K562 (cell line): ENCODE measurements around the gene ZNF763.

ENCODE experiments used
- ARHGAP35 ChIP-seq: fragments of 450-650 bp; IDR thresholded peaks from 2 replicates; pipeline ENCODE4 v1.6.1; 2018; ENCODE audit not compliant: partially characterized antibody
- BDP1 ChIP-seq: IDR thresholded peaks from 3 replicates; pipeline ENCODE4 v1.6.1; 2011; ENCODE audit not compliant: insufficient read length, insufficient read depth
- CC2D1A ChIP-seq: fragments of 450-650 bp; IDR thresholded peaks from 2 replicates; pipeline ENCODE4 v1.6.1; 2017; ENCODE audit warnings: mild to moderate bottlenecking
- CREB1 ChIP-seq, 2 experiments: sonication (generic) in 1 of 2; formaldehyde crosslinking in 1 of 2; IDR thresholded peaks; 2 replicates each; pipeline versions ENCODE4 v1.6.1 to v1.8.0; 2012 to 2022; ENCODE audit warnings: inconsistent platforms in 1 of 2, mild to moderate bottlenecking in 1 of 2, missing genetic modification reagents in 1 of 2, moderate library complexity in 1 of 2
- NR3C1 ChIP-seq: sonication (generic); formaldehyde crosslinking; IDR thresholded peaks from 2 replicates; pipeline ENCODE4 v1.8.1; 2022; ENCODE audit warnings: missing genetic modification reagents
- PCBP2 ChIP-seq: fragments of 200-400 bp; formaldehyde crosslinking; IDR thresholded peaks from 2 replicates; pipeline ENCODE4 v1.6.1; 2018; ENCODE audit warnings: low read length, low read depth, mild to moderate bottlenecking, moderate library complexity; ENCODE audit not compliant: poor library complexity, severe bottlenecking
- ZNF253 ChIP-seq: fragments of 250-450 bp; sonication (Bioruptor Pico); conservative IDR thresholded peaks from 2 replicates; pipeline ENCODE4 v1.6.1; 2021; ENCODE audit warnings: mild to moderate bottlenecking
- ZNF695 ChIP-seq: fragments of 450-650 bp; formaldehyde crosslinking; IDR thresholded peaks from 2 replicates; pipeline ENCODE4 v1.4.0; 2020; ENCODE audit warnings: mild to moderate bottlenecking, moderate library complexity
- TF ChIP-seq, protein P1 (sequence below), 2 experiments: fragments of 450-650 bp in 1 of 2; IDR thresholded peaks; 2 replicates each; pipeline ENCODE4 v1.6.1; 2011 to 2017; ENCODE audit warnings: low read depth in 2 of 2, antibody characterized with exemption in 1 of 2, borderline replicate concordance in 1 of 2, low read length in 1 of 2, mild to moderate bottlenecking in 1 of 2, mixed read lengths in 1 of 2; ENCODE audit not compliant: control insufficient read depth in 1 of 2
- TF ChIP-seq, protein P2 (sequence below), 3 experiments: IDR thresholded peaks in 2 of 3; conservative IDR thresholded peaks in 1 of 3; 2 replicates each; pipeline ENCODE4 v1.5.1; 2011 to 2012; ENCODE audit warnings: low read length in 3 of 3, mild to moderate bottlenecking in 3 of 3, control low read depth in 2 of 3, improper control_type of control experiment in 1 of 3, inconsistent platforms in 1 of 3, low read depth in 1 of 3, mixed read lengths in 1 of 3, moderate library complexity in 1 of 3; ENCODE audit not compliant: insufficient read depth in 2 of 3
- TF ChIP-seq, protein P3 (sequence below): sonication (generic); formaldehyde crosslinking; IDR thresholded peaks from 2 replicates; pipeline ENCODE4 v1.8.1; 2023; ENCODE audit warnings: mild to moderate bottlenecking, missing genetic modification reagents, moderate library complexity

DNA sequence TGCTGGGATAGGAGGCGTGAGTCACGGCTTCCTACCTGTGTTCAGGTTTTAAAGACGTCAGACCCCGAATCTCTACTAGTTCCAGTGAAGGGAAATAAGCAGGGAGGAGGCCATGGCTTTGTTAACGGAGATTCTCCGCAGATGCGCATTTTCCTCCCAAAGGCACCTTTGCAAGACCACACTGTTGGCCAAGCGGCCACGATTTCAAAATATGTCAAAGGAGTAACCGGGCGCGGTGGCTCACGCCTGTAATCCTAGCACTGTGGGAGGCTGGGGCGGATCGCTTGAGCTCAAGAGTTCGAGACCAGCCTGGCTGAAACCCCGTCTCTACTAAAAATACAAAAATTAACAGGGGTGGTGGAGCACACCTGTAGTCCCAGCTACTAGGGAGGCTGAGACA is 21.9 kb downstream of the ZNF763 start:
- TF ChIP-seq BDP1 (no peak), NR3C1 (no peak), PCBP2 (no peak), CREB1 (IDR thresholded peaks at IDR 0.05) (no peak), CREB1 (CRISPR knock-in tag; IDR thresholded peaks at IDR 0.05) (no peak), ZNF695 (CRISPR knock-in tag) (no peak), ARHGAP35 (no peak), CC2D1A (no peak), ZNF253 (no peak)
- TF ChIP-seq, protein P1, sequence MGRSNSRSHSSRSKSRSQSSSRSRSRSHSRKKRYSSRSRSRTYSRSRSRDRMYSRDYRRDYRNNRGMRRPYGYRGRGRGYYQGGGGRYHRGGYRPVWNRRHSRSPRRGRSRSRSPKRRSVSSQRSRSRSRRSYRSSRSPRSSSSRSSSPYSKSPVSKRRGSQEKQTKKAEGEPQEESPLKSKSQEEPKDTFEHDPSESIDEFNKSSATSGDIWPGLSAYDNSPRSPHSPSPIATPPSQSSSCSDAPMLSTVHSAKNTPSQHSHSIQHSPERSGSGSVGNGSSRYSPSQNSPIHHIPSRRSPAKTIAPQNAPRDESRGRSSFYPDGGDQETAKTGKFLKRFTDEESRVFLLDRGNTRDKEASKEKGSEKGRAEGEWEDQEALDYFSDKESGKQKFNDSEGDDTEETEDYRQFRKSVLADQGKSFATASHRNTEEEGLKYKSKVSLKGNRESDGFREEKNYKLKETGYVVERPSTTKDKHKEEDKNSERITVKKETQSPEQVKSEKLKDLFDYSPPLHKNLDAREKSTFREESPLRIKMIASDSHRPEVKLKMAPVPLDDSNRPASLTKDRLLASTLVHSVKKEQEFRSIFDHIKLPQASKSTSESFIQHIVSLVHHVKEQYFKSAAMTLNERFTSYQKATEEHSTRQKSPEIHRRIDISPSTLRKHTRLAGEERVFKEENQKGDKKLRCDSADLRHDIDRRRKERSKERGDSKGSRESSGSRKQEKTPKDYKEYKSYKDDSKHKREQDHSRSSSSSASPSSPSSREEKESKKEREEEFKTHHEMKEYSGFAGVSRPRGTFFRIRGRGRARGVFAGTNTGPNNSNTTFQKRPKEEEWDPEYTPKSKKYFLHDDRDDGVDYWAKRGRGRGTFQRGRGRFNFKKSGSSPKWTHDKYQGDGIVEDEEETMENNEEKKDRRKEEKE (IDR thresholded peaks at IDR 0.05; ENCODE audit: borderline replicate concordance in 1 of 2, control insufficient read depth in 1 of 2, low read depth in 2 of 2, low read length in 1 of 2) = no peak
- TF ChIP-seq, protein P2, sequence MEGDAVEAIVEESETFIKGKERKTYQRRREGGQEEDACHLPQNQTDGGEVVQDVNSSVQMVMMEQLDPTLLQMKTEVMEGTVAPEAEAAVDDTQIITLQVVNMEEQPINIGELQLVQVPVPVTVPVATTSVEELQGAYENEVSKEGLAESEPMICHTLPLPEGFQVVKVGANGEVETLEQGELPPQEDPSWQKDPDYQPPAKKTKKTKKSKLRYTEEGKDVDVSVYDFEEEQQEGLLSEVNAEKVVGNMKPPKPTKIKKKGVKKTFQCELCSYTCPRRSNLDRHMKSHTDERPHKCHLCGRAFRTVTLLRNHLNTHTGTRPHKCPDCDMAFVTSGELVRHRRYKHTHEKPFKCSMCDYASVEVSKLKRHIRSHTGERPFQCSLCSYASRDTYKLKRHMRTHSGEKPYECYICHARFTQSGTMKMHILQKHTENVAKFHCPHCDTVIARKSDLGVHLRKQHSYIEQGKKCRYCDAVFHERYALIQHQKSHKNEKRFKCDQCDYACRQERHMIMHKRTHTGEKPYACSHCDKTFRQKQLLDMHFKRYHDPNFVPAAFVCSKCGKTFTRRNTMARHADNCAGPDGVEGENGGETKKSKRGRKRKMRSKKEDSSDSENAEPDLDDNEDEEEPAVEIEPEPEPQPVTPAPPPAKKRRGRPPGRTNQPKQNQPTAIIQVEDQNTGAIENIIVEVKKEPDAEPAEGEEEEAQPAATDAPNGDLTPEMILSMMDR (IDR thresholded peaks at IDR 0.05 in 2 of 3, conservative IDR thresholded peaks at IDR 0.05 in 1 of 3; ENCODE audit: insufficient read depth in 2 of 3, low read depth in 1 of 3, low read length in 3 of 3) = no peak
- TF ChIP-seq, protein P3, sequence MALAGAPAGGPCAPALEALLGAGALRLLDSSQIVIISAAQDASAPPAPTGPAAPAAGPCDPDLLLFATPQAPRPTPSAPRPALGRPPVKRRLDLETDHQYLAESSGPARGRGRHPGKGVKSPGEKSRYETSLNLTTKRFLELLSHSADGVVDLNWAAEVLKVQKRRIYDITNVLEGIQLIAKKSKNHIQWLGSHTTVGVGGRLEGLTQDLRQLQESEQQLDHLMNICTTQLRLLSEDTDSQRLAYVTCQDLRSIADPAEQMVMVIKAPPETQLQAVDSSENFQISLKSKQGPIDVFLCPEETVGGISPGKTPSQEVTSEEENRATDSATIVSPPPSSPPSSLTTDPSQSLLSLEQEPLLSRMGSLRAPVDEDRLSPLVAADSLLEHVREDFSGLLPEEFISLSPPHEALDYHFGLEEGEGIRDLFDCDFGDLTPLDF (CRISPR knock-in tag) = no peak
